Keratinocyte (primary cell): ENCODE results near the gene ANKDD1B. TPM values are rescaled to one million over a fixed set of nuclear protein-coding genes. Genes with fewer than 3 reads are reported as not detected.
"Not testable (repeated sequence)": the region's sequence is repeated elsewhere in the genome, so short reads cannot be mapped to it uniquely, and the experiment has no call there.

Experiments used
- DNase-seq: peaks from one replicate; pipeline ENCODE4 v3.0.0-alpha.2; 2011; ENCODE audit warnings: low read depth, missing footprints, low spot score
- FAIRE-seq: peaks from 2 replicates; lab custom pipeline; 2011; peaks lifted over from hg19 to GRCh38; lab: Jason Lieb, UNC
- H2AFZ ChIP-seq: 2 replicates; pipeline ENCODE4 v1.6.0; 2012; ENCODE audit warnings: low read length, control low read depth, inconsistent platforms; ENCODE audit not compliant: control insufficient read depth
- H3K27ac ChIP-seq: 2 replicates; pipeline ENCODE4 v1.5.1; 2011; ENCODE audit warnings: low read length; ENCODE audit not compliant: control insufficient read depth, insufficient read depth
- H3K27me3 ChIP-seq: 3 replicates; pipeline ENCODE4 v1.6.0; 2011; ENCODE audit warnings: low read length; ENCODE audit not compliant: control insufficient read depth, insufficient read depth; ENCODE audit errors: extremely low read depth
- H3K36me3 ChIP-seq, 2 experiments: 2 replicates in 1 of 2; 3 replicates in 1 of 2; pipeline ENCODE4 v1.5.1; 2011; ENCODE audit warnings: low read length in 2 of 2, mild to moderate bottlenecking in 1 of 2; ENCODE audit not compliant: control insufficient read depth in 2 of 2, insufficient read depth in 2 of 2; ENCODE audit errors: extremely low read depth in 1 of 2
- H3K4me1 ChIP-seq: 3 replicates; pipeline ENCODE4 v1.5.1; 2011; ENCODE audit warnings: low read length; ENCODE audit not compliant: control insufficient read depth, insufficient read depth; ENCODE audit errors: extremely low read depth
- H3K4me2 ChIP-seq: 3 replicates; pipeline ENCODE4 v1.6.0; 2011; ENCODE audit warnings: low read depth, low read length; ENCODE audit not compliant: control insufficient read depth, insufficient read depth; ENCODE audit errors: extremely low read depth
- H3K4me3 ChIP-seq, 3 experiments: fragments of 200-600 bp in 1 of 3; sonication (generic) in 1 of 3; 2 replicates in 2 of 3; 3 replicates in 1 of 3; pipeline ENCODE4 v1.5.1; 2011 to 2016; ENCODE audit warnings: low read length in 3 of 3, mild to moderate bottlenecking in 3 of 3, control low read depth in 2 of 3, inconsistent platforms in 1 of 3, low read depth in 1 of 3, mixed read lengths in 1 of 3, mixed run types in 1 of 3, moderate library complexity in 1 of 3; ENCODE audit not compliant: control insufficient read depth in 2 of 3, insufficient read depth in 2 of 3; ENCODE audit errors: extremely low read depth in 1 of 3
- H3K79me2 ChIP-seq: 2 replicates; pipeline ENCODE4 v1.6.0; 2012; ENCODE audit warnings: low read length; ENCODE audit not compliant: control insufficient read depth, insufficient read depth
- H3K9ac ChIP-seq: 3 replicates; pipeline ENCODE4 v1.6.0; 2011; ENCODE audit warnings: low read length; ENCODE audit not compliant: control insufficient read depth, insufficient read depth; ENCODE audit errors: extremely low read depth
- H3K9me1 ChIP-seq: 3 replicates; pipeline ENCODE4 v1.6.0; 2011; ENCODE audit warnings: low read length; ENCODE audit not compliant: control insufficient read depth, insufficient read depth; ENCODE audit errors: extremely low read depth
- H3K9me3 ChIP-seq: 2 replicates; pipeline ENCODE4 v1.5.1; 2012; ENCODE audit warnings: low read depth, low read length; ENCODE audit not compliant: control insufficient read depth
- H4K20me1 ChIP-seq: 3 replicates; pipeline ENCODE4 v1.6.0; 2011; ENCODE audit warnings: low read length; ENCODE audit not compliant: control insufficient read depth, insufficient read depth; ENCODE audit errors: extremely low read depth
- EZH2 ChIP-seq: IDR thresholded peaks from one replicate; pipeline ENCODE4 v1.6.1; 2012; ENCODE audit warnings: inconsistent platforms, mild to moderate bottlenecking, low read length, moderate library complexity
- dilution Hi-C: fragments of 300-500 bp; cut with MboI; formaldehyde crosslinking; loops from one replicate; pipeline ENCODE4 v1.7.0; 2020; ENCODE audit warnings: low sequenced_read_pairs; ENCODE audit not compliant: extremely low pct_ligation_motif_present
- polyA plus RNA-seq, 5 experiments: library from polyadenylated mRNA; depleted of rRNA in 3 of 5; stranded (reverse) in 3 of 5; stranded (forward) in 1 of 5; unstranded in 1 of 5; fragments of >200 nt; gene quantifications; 1 replicate in 1 of 5; 2 replicates in 3 of 5; 3 replicates in 1 of 5; pipeline versions ENCODE4 v1.2.1 to v1.2.3, GENCODE V29; 2011 to 2012; ENCODE audit warnings: missing spikeins in 2 of 5, low read depth in 1 of 5, low replicate concordance in 1 of 5
- TF ChIP-seq, protein P1 (sequence below), 3 experiments: IDR thresholded peaks in 1 of 3; conservative IDR thresholded peaks in 1 of 3; optimal IDR thresholded peaks in 1 of 3; 2 replicates in 2 of 3; 3 replicates in 1 of 3; pipeline versions ENCODE3 to v1.5.1; 2011; ENCODE audit warnings: low read length in 3 of 3, mild to moderate bottlenecking in 3 of 3, moderate library complexity in 2 of 3, control low read depth in 1 of 3, inconsistent platforms in 1 of 3; ENCODE audit not compliant: insufficient read depth in 2 of 3; ENCODE audit errors: extremely low read depth in 1 of 3

The ANKDD1B gene
- polyA plus RNA-seq, 1 donor (not counting 4 experiments of a cell fraction or from before 2014, with no cell fraction given) = 1.1 TPM

- Histone ChIP-seq H3K36me3 (peaks cover 3 to 11% of the 10 kb centered on the region in 2 experiments), H2AFZ (no peak overlapping the region), H3K9ac (no peak overlapping the region), H4K20me1 (no peaks in the 10 kb centered on the region), H3K4me2 (no peak overlapping the region), H3K79me2 (no peaks in the 10 kb centered on the region), H3K27me3 (no peaks in the 10 kb centered on the region), H3K27ac (no peak overlapping the region), H3K9me3 (no peaks in the 10 kb centered on the region), H3K4me3 (no peak overlapping the region), H3K9me1 (no peaks in the 10 kb centered on the region), H3K4me1 (no peaks in the 10 kb centered on the region)
- TF ChIP-seq, protein P1, sequence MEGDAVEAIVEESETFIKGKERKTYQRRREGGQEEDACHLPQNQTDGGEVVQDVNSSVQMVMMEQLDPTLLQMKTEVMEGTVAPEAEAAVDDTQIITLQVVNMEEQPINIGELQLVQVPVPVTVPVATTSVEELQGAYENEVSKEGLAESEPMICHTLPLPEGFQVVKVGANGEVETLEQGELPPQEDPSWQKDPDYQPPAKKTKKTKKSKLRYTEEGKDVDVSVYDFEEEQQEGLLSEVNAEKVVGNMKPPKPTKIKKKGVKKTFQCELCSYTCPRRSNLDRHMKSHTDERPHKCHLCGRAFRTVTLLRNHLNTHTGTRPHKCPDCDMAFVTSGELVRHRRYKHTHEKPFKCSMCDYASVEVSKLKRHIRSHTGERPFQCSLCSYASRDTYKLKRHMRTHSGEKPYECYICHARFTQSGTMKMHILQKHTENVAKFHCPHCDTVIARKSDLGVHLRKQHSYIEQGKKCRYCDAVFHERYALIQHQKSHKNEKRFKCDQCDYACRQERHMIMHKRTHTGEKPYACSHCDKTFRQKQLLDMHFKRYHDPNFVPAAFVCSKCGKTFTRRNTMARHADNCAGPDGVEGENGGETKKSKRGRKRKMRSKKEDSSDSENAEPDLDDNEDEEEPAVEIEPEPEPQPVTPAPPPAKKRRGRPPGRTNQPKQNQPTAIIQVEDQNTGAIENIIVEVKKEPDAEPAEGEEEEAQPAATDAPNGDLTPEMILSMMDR (optimal IDR thresholded peaks at IDR 0.05 in 1 of 3, IDR thresholded peaks at IDR 0.05 in 1 of 3, conservative IDR thresholded peaks at IDR 0.05 in 1 of 3; ENCODE audit: extremely low read depth in 1 of 3, insufficient read depth in 2 of 3, low read length in 3 of 3) = no peak
- TF ChIP-seq EZH2 = no peak
- no peak for DNase-seq
- FAIRE-seq = no peak
- dilution Hi-C loops = no loop called here
Measured at GRCh38 chr5:75690669-75691068, 79.4 kb downstream of the ANKDD1B start.

GRCh38 chr5:75694781-75695180, 83.5 kb downstream of the ANKDD1B start:
- Histone ChIP-seq H4K20me1 (no peaks in the 10 kb centered on the region), H3K27me3 (no peaks in the 10 kb centered on the region), H3K4me3 (no peak overlapping the region), H3K27ac (no peak overlapping the region), H3K36me3 (peaks cover 3 to 11% of the 10 kb centered on the region in 2 experiments), H3K4me1 (no peaks in the 10 kb centered on the region), H3K9me1 (no peaks in the 10 kb centered on the region), H3K9me3 (no peaks in the 10 kb centered on the region), H2AFZ (no peak overlapping the region), H3K4me2 (no peak overlapping the region), H3K9ac (no peak overlapping the region), H3K79me2 (no peaks in the 10 kb centered on the region)
- dilution Hi-C loops = no loop called here
- FAIRE-seq = no peak
- TF ChIP-seq EZH2 = no peak
- TF ChIP-seq, protein P1 (optimal IDR thresholded peaks at IDR 0.05 in 1 of 3, IDR thresholded peaks at IDR 0.05 in 1 of 3, conservative IDR thresholded peaks at IDR 0.05 in 1 of 3; ENCODE audit: extremely low read depth in 1 of 3, insufficient read depth in 2 of 3, low read length in 3 of 3) = no peak
- DNase-seq = no peak

- H3K4me2 ChIP-seq, H4K20me1 ChIP-seq, H3K4me1 ChIP-seq, dilution Hi-C loops, DNase-seq, H3K4me3 ChIP-seq, H3K9me1 ChIP-seq, H2AFZ ChIP-seq, H3K27me3 ChIP-seq, H3K36me3 ChIP-seq, H3K9ac ChIP-seq, FAIRE-seq, H3K79me2 ChIP-seq, H3K9me3 ChIP-seq, H3K27ac ChIP-seq: not testable (repeated sequence)
Measured at GRCh38 chr5:75695472-75696351, 84.5 kb downstream of the ANKDD1B start.
